Colonic mucosa (tissue), 4 donors: ENCODE data around the gene DOCK9. TPM values are rescaled to one million over a fixed set of nuclear protein-coding genes. Genes with fewer than 3 reads are reported as not detected.

Experiments used
- DNase-seq: peaks from one replicate; pipeline ENCODE4 v3.0.0-alpha.2; 2020
- H3K27ac ChIP-seq: fragments of 200-600 bp; one replicate; pipeline ENCODE4 v1.8.0; 2021
- H3K27me3 ChIP-seq: fragments of 200-600 bp; one replicate; pipeline ENCODE4 v1.8.0; 2021
- H3K36me3 ChIP-seq: fragments of 200-600 bp; one replicate; pipeline ENCODE4 v1.8.0; 2021
- H3K4me1 ChIP-seq: fragments of 200-600 bp; one replicate; pipeline ENCODE4 v1.8.0; 2021; ENCODE audit warnings: mild to moderate bottlenecking
- H3K4me3 ChIP-seq: fragments of 200-600 bp; one replicate; pipeline ENCODE4 v1.8.0; 2021
- H3K9ac ChIP-seq, 2 donors: one replicate each; pipeline ENCODE4 v1.7.0; 2013; ENCODE audit warnings: control low read depth in 2 of 2, low read depth in 2 of 2, low read length in 2 of 2
- H3K9me3 ChIP-seq: fragments of 200-600 bp; one replicate; pipeline ENCODE4 v1.8.0; 2021
- intact Hi-C: fragments of 100-400 bp; cut with DNase I; formaldehyde crosslinking; loops from one replicate; pipeline ENCODE4 v1.14.1; 2022
- total RNA-seq, 2 donors: library from RNA; stranded (reverse); fragmentation: NEBNext Ultra II Directional in 1 of 2; extraction: Animal tissue kit (Norgen Biotek cat#: 25700) in 1 of 2; gene quantifications; one replicate each; pipeline ENCODE4 v1.2.1, GENCODE V29; 2021
- TF ChIP-seq, protein P1 (sequence below): fragments of 200-600 bp; IDR thresholded peaks from one replicate; pipeline ENCODE4 v1.8.0; 2022; ENCODE audit warnings: antibody characterized with exemption, mild to moderate bottlenecking
- donor health status: healthy.
- donor health status: DM: no; HTN: no; CAD: no.
- donor health status: DM: no; HTN: no; CAD: no.

The DOCK9 gene
- total RNA-seq, 2 donors from 2014 or later, result 42.3 to 52.4 TPM

DNA sequence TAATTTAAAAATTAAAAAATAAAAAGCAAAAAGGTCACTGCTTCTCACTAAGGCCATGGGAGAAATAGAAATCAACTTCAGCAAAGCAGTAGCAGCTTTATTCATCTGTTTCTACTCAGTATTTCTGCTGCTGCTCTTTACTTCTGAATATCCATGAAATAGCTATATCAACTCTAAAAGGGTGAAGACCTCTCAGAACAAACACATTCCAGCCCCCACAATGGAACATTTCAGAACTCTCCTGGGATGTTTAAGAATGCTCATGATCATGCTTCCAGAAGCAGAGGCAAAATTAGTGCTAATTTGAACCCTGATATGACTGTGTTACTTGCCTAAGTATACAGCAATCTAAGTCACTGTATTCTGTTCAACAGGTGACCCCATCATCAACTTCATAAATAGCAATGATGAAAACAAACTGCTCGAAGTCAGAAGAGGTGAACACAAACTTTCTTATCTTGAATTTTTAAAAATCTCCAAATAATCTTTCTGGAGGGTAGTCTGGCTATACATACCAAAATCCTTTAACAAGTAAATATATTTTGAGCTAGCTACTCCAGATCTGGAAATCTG lies 29.6 kb upstream of the DOCK9 start:
- Histone ChIP-seq H3K27me3 (no peaks in the 10 kb centered on the region), H3K36me3 (no peaks in the 10 kb centered on the region), H3K9ac (no peak overlapping the region), H3K27ac (no peak overlapping the region), H3K9me3 (no peaks in the 10 kb centered on the region), H3K4me3 (no peak overlapping the region), H3K4me1 (no peaks in the 10 kb centered on the region)
- intact Hi-C loops, result no loop called here
- TF ChIP-seq, protein P1, sequence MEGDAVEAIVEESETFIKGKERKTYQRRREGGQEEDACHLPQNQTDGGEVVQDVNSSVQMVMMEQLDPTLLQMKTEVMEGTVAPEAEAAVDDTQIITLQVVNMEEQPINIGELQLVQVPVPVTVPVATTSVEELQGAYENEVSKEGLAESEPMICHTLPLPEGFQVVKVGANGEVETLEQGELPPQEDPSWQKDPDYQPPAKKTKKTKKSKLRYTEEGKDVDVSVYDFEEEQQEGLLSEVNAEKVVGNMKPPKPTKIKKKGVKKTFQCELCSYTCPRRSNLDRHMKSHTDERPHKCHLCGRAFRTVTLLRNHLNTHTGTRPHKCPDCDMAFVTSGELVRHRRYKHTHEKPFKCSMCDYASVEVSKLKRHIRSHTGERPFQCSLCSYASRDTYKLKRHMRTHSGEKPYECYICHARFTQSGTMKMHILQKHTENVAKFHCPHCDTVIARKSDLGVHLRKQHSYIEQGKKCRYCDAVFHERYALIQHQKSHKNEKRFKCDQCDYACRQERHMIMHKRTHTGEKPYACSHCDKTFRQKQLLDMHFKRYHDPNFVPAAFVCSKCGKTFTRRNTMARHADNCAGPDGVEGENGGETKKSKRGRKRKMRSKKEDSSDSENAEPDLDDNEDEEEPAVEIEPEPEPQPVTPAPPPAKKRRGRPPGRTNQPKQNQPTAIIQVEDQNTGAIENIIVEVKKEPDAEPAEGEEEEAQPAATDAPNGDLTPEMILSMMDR, result no peak
- DNase-seq, result no peak

- DNase-seq, result no peak
- Histone ChIP-seq H3K9ac (no peak overlapping the region), H3K27ac (no peak overlapping the region), H3K36me3 (no peaks in the 10 kb centered on the region), H3K27me3 (no peaks in the 10 kb centered on the region), H3K9me3 (no peaks in the 10 kb centered on the region), H3K4me1 (no peaks in the 10 kb centered on the region), H3K4me3 (no peak overlapping the region)
- TF ChIP-seq, protein P1, result no peak
- intact Hi-C loops, result no loop called here
Measured at GRCh38 chr13:99005609-99006008, 27.7 kb upstream of the DOCK9 start.

GRCh38 chr13:99004978-99005377 lies 27.1 kb upstream of the DOCK9 start:
- TF ChIP-seq, protein P1, result no peak
- DNase-seq, result no peak
- no peak overlapping the region for H3K9ac ChIP-seq
- intact Hi-C loops, result no loop called here
- H3K9me3 ChIP-seq, result no peaks in the 10 kb centered on the region
- H3K4me1 ChIP-seq, result no peaks in the 10 kb centered on the region
- no peak overlapping the region for H3K27ac ChIP-seq
- no peaks in the 10 kb centered on the region for H3K36me3 ChIP-seq
- no peak overlapping the region for H3K4me3 ChIP-seq
- no peaks in the 10 kb centered on the region for H3K27me3 ChIP-seq

DNA sequence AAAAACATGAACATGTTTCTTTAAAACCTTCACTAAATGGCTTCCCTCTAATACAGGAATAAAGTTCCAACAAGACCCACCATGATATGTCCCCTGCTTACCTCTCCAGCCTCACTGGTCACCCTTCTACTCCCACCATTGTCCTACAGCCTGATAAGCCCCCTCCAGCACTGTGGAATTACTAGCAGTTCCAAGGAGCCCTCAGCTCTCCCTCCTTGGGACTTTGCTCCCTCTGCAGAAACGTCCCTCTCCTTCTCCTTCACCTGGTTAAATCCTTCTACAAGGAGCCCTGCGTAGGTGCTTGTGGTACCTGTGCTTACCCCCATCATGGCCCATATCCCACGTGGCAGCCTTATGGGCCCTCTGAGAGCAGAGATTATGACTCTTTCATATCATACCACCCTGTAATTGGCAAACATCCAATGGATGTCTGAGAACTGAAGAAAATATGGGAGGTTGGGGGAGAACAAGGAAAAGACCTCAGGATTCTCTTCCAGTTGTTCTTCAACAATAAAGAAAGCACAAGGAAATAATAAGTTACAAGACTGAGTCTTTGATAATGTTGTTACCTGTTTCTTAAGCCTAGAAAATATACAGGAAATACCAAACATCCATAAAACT lies 26.1 kb upstream of the DOCK9 start:
- Histone ChIP-seq H3K9me3 (no peaks in the 10 kb centered on the region), H3K9ac (no peak overlapping the region), H3K27me3 (no peaks in the 10 kb centered on the region), H3K27ac (no peak overlapping the region), H3K36me3 (no peaks in the 10 kb centered on the region), H3K4me3 (no peak overlapping the region), H3K4me1 (no peaks in the 10 kb centered on the region)
- DNase-seq, result no peak
- TF ChIP-seq, protein P1, result no peak
- intact Hi-C loops, result no loop called here

DNA sequence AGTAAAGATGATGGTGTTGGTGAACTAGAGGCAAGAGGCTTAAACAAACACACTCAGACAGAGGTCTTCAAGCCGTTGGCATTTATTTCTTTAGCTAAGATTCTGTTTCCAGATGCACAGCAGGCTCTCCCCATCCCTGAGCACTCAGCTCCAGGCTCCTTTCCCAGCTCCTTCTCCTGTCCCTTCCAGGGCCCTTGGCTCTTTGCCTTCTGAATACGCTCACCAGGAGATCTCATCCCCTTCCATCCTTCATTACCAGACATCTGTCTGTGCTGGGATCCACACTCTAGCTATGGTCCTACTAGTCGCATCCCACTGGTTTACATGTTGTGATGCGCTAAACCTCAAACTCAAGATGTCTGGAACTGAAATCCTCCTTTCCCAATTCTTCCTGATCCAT lies 25.3 kb upstream of the DOCK9 start:
- H3K9ac ChIP-seq, result no peak overlapping the region
- TF ChIP-seq, protein P1, result no peak
- H3K4me1 ChIP-seq, result no peaks in the 10 kb centered on the region
- H3K27ac ChIP-seq, result no peak overlapping the region
- no peak for DNase-seq
- no peaks in the 10 kb centered on the region for H3K9me3 ChIP-seq
- H3K4me3 ChIP-seq, result no peak overlapping the region
- H3K27me3 ChIP-seq, result no peaks in the 10 kb centered on the region
- H3K36me3 ChIP-seq, result no peaks in the 10 kb centered on the region
- intact Hi-C loops, result no loop called here
